ENCODE data around the gene CFAP100. TPM values are rescaled to one million over a fixed set of nuclear protein-coding genes. Genes with fewer than 3 reads are reported as not detected.

CFAP100 gene
- total and polyA plus RNA-seq, 9 of the 15 experiments (the other 6 are each of a cell fraction or from before 2014, with no cell fraction given) = not detected

- TF ChIP-seq MYBL2 (IDR thresholded peaks at IDR 0.05; ENCODE audit: low read depth) (no peak), MYBL2 (CRISPR knock-in tag; IDR thresholded peaks at IDR 0.05; ENCODE audit: borderline replicate concordance) (no peak), CEBPB (tag; IDR thresholded peaks at IDR 0.05) (no peak), RHOXF2B (CRISPR knock-in tag; conservative IDR thresholded peaks at IDR 0.05) (no peak), ELF1 (tag; IDR thresholded peaks at IDR 0.05) (no peak), ZBTB8A (IDR thresholded peaks at IDR 0.05; ENCODE audit: partially characterized antibody) (no peak), ZNF561 (CRISPR knock-in tag; conservative IDR thresholded peaks at IDR 0.05) (no peak), POLR2H (tag; IDR thresholded peaks at IDR 0.05; ENCODE audit: low read depth) (no peak), ETS1 (conservative IDR thresholded peaks at IDR 0.05; ENCODE audit: control insufficient read depth, low read depth, low read length) (0 out of 2 replicates have a peak, but pooled peaks have one; percentile 39), FIP1L1 (IDR thresholded peaks at IDR 0.05; ENCODE audit: low read depth, low read length, poor library complexity, severe bottlenecking) (no peak), PPARD (CRISPR knock-in tag; IDR thresholded peaks at IDR 0.05) (no peak), CXXC5 (CRISPR knock-in tag; IDR thresholded peaks at IDR 0.05) (peak; percentile 83), CBFA2T2 (conservative IDR thresholded peaks at IDR 0.05) (peak; percentile 37; the same call in 1 of the 2 replicates), MYNN (IDR thresholded peaks at IDR 0.05) (peak; percentile 100), MYNN (CRISPR knock-in tag; IDR thresholded peaks at IDR 0.05) (peak; percentile 99), TEAD4 (IDR thresholded peaks at IDR 0.05; ENCODE audit: low read length) (no peak), TEAD4 (CRISPR knock-in tag; IDR thresholded peaks at IDR 0.05; ENCODE audit: borderline replicate concordance) (no peak), ETS2 (tag; IDR thresholded peaks at IDR 0.05; ENCODE audit: borderline replicate concordance, poor library complexity, severe bottlenecking) (no peak), E2F4 (CRISPR knock-in tag; IDR thresholded peaks at IDR 0.05; ENCODE audit: low read depth) (no peak), COPS2 (conservative IDR thresholded peaks at IDR 0.05) (no peak)
- TF ChIP-seq, protein P1, sequence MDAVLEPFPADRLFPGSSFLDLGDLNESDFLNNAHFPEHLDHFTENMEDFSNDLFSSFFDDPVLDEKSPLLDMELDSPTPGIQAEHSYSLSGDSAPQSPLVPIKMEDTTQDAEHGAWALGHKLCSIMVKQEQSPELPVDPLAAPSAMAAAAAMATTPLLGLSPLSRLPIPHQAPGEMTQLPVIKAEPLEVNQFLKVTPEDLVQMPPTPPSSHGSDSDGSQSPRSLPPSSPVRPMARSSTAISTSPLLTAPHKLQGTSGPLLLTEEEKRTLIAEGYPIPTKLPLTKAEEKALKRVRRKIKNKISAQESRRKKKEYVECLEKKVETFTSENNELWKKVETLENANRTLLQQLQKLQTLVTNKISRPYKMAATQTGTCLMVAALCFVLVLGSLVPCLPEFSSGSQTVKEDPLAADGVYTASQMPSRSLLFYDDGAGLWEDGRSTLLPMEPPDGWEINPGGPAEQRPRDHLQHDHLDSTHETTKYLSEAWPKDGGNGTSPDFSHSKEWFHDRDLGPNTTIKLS (IDR thresholded peaks at IDR 0.05; ENCODE audit: borderline replicate concordance, low read depth) = no peak
- TF ChIP-seq, protein P2, sequence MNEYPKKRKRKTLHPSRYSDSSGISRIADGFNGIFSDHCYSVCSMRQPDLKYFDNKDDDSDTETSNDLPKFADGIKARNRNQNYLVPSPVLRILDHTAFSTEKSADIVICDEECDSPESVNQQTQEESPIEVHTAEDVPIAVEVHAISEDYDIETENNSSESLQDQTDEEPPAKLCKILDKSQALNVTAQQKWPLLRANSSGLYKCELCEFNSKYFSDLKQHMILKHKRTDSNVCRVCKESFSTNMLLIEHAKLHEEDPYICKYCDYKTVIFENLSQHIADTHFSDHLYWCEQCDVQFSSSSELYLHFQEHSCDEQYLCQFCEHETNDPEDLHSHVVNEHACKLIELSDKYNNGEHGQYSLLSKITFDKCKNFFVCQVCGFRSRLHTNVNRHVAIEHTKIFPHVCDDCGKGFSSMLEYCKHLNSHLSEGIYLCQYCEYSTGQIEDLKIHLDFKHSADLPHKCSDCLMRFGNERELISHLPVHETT (CRISPR knock-in tag; conservative IDR thresholded peaks at IDR 0.05 in 1 of 2, IDR thresholded peaks at IDR 0.05 in 1 of 2) = no peak
- TF ChIP-seq, protein P3, sequence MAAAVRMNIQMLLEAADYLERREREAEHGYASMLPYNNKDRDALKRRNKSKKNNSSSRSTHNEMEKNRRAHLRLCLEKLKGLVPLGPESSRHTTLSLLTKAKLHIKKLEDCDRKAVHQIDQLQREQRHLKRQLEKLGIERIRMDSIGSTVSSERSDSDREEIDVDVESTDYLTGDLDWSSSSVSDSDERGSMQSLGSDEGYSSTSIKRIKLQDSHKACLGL (CRISPR knock-in tag; IDR thresholded peaks at IDR 0.05; ENCODE audit: borderline replicate concordance, poor library complexity, severe bottlenecking) = no peak
Observed at GRCh38 chr3:126355777-126356372, 38.8 kb upstream of the CFAP100 start (continued).

Measured in K562 (cell line).